WTC11 (cell line): ENCODE measurements around the gene SLC6A1. TPM values are rescaled to one million over a fixed set of nuclear protein-coding genes. Genes with fewer than 3 reads are reported as not detected.

Source experiments
- ATAC-seq: fragments of 200-7000 bp; cut with Tn5 transposase; 2 replicates; pipeline ENCODE4 v1.10.0; 2021; ENCODE audit warnings: mild to moderate bottlenecking, moderate library complexity
- CTCF ChIA-PET: fragments of 300-600 bp; sonication (Branson Sonifier 250); formaldehyde crosslinking; loops from one replicate; lab custom pipeline; 2021; ENCODE audit warnings: antibody characterized with exemption; lab: Charles Lee
- POLR2A ChIA-PET: fragments of 350-600 bp; sonication (Branson Sonifier 250); formaldehyde crosslinking; loops from one replicate; lab custom pipeline; 2021; ENCODE audit warnings: antibody characterized with exemption; lab: Charles Lee
- DNase-seq: peaks from one replicate; pipeline ENCODE4 v3.0.0; 2021; ENCODE audit warnings: low spot score
- H3K27ac Mint-ChIP-seq: 2 replicates; pipeline ENCODE4 v1.8.0; 2021; ENCODE audit warnings: mixed read lengths
- H3K27me3 Mint-ChIP-seq: 2 replicates; pipeline ENCODE4 v1.8.0; 2021; ENCODE audit warnings: low read depth, mild to moderate bottlenecking, moderate library complexity, mixed read lengths
- H3K36me3 Mint-ChIP-seq: 2 replicates; pipeline ENCODE4 v1.8.0; 2021; ENCODE audit warnings: mixed read lengths
- H3K4me1 Mint-ChIP-seq: 2 replicates; pipeline ENCODE4 v1.8.0; 2022; ENCODE audit warnings: mixed read lengths
- H3K4me3 Mint-ChIP-seq: 2 replicates; pipeline ENCODE4 v1.8.0; 2021; ENCODE audit warnings: mild to moderate bottlenecking, moderate library complexity, mixed read lengths
- H3K9me3 Mint-ChIP-seq: 2 replicates; pipeline ENCODE4 v1.8.0; 2021; ENCODE audit warnings: mixed read lengths
- CBFB ChIP-seq: sonication (generic); formaldehyde crosslinking; IDR thresholded peaks from 2 replicates; pipeline ENCODE4 v1.8.1; 2022; ENCODE audit warnings: mild to moderate bottlenecking, low read depth, missing genetic modification reagents
- ELF4 ChIP-seq: sonication (generic); formaldehyde crosslinking; IDR thresholded peaks from 2 replicates; pipeline ENCODE4 v1.8.1; 2022; ENCODE audit warnings: low read depth, mild to moderate bottlenecking, moderate library complexity, missing genetic modification reagents
- EMX1 ChIP-seq: fragments of 250-450 bp; sonication (Bioruptor Pico); IDR thresholded peaks from 2 replicates; pipeline ENCODE4 v1.8.0; 2021; ENCODE audit warnings: mild to moderate bottlenecking
- FOXK1 ChIP-seq: sonication (generic); formaldehyde crosslinking; IDR thresholded peaks from 2 replicates; pipeline ENCODE4 v1.8.0; 2022; ENCODE audit warnings: mild to moderate bottlenecking, moderate library complexity, missing genetic modification reagents
- MYBL2 ChIP-seq: sonication (generic); formaldehyde crosslinking; IDR thresholded peaks from 2 replicates; pipeline ENCODE4 v1.8.1; 2023; ENCODE audit warnings: mild to moderate bottlenecking, moderate library complexity, missing genetic modification reagents
- NFYB ChIP-seq: sonication (generic); formaldehyde crosslinking; conservative IDR thresholded peaks from 2 replicates; pipeline ENCODE4 v1.8.0; 2022; ENCODE audit warnings: low read depth, missing genetic modification reagents
- OVOL2 ChIP-seq: fragments of 250-450 bp; sonication (Bioruptor Pico); IDR thresholded peaks from 2 replicates; pipeline ENCODE4 v1.9.0; 2021; ENCODE audit warnings: mild to moderate bottlenecking, borderline replicate concordance
- PRRX2 ChIP-seq: fragments of 250-450 bp; sonication (Bioruptor Pico); IDR thresholded peaks from 2 replicates; pipeline ENCODE4 v1.8.0; 2021; ENCODE audit warnings: mild to moderate bottlenecking
- RELA ChIP-seq: sonication (generic); formaldehyde crosslinking; IDR thresholded peaks from 2 replicates; pipeline ENCODE4 v1.8.1; 2022; ENCODE audit warnings: missing genetic modification reagents, mild to moderate bottlenecking, borderline replicate concordance
- RORB ChIP-seq: fragments of 250-450 bp; sonication (Bioruptor Pico); IDR thresholded peaks from 2 replicates; pipeline ENCODE4 v1.9.0; 2021; ENCODE audit warnings: mild to moderate bottlenecking
- SMAD4 ChIP-seq: sonication (generic); formaldehyde crosslinking; IDR thresholded peaks from 2 replicates; pipeline ENCODE4 v1.8.0; 2022; ENCODE audit warnings: mild to moderate bottlenecking, missing genetic modification reagents
- TCF7 ChIP-seq: sonication (generic); formaldehyde crosslinking; IDR thresholded peaks from 2 replicates; pipeline ENCODE4 v1.8.0; 2022; ENCODE audit warnings: mild to moderate bottlenecking, low read depth, missing genetic modification reagents, moderate library complexity
- TEAD1 ChIP-seq: sonication (generic); formaldehyde crosslinking; IDR thresholded peaks from 2 replicates; pipeline ENCODE4 v1.8.0; 2022; ENCODE audit warnings: mild to moderate bottlenecking, missing genetic modification reagents
- ZBTB21 ChIP-seq: sonication (generic); formaldehyde crosslinking; IDR thresholded peaks from 2 replicates; pipeline ENCODE4 v1.8.1; 2023; ENCODE audit warnings: mild to moderate bottlenecking, missing genetic modification reagents, borderline replicate concordance
- ZNF121 ChIP-seq: sonication (generic); formaldehyde crosslinking; IDR thresholded peaks from 2 replicates; pipeline ENCODE4 v1.8.0; 2023; ENCODE audit warnings: missing genetic modification reagents
- ZNF232 ChIP-seq: sonication (generic); formaldehyde crosslinking; IDR thresholded peaks from 2 replicates; pipeline ENCODE4 v1.8.0; 2022; ENCODE audit warnings: mild to moderate bottlenecking, missing genetic modification reagents
- ZNF671 ChIP-seq: fragments of 250-450 bp; sonication (Bioruptor Pico); IDR thresholded peaks from 2 replicates; pipeline ENCODE4 v1.8.0; 2021; ENCODE audit warnings: mild to moderate bottlenecking
- total RNA-seq: library from RNA; stranded (reverse); gene quantifications from 3 replicates; pipeline ENCODE4 v1.2.3, GENCODE V29; 2021
- TF ChIP-seq, protein P1 (sequence below): sonication (generic); formaldehyde crosslinking; IDR thresholded peaks from 2 replicates; pipeline ENCODE4 v1.8.1; 2022; ENCODE audit warnings: low read depth, mild to moderate bottlenecking, moderate library complexity, missing genetic modification reagents, borderline replicate concordance
- TF ChIP-seq, protein P2 (sequence below): sonication (generic); formaldehyde crosslinking; IDR thresholded peaks from 2 replicates; pipeline ENCODE4 v1.8.0; 2022; ENCODE audit warnings: mild to moderate bottlenecking, missing genetic modification reagents
- TF ChIP-seq, protein P3 (sequence below): sonication (generic); formaldehyde crosslinking; IDR thresholded peaks from 2 replicates; pipeline ENCODE4 v1.8.1; 2023; ENCODE audit warnings: mild to moderate bottlenecking, moderate library complexity, missing genetic modification reagents
- TF ChIP-seq, protein P4 (sequence below): sonication (generic); formaldehyde crosslinking; IDR thresholded peaks from 2 replicates; pipeline ENCODE4 v1.8.1; 2023; ENCODE audit warnings: mild to moderate bottlenecking, missing genetic modification reagents
- TF ChIP-seq, protein P5 (sequence below): fragments of 200-600 bp; IDR thresholded peaks from 2 replicates; pipeline ENCODE4 v1.8.0; 2022; ENCODE audit warnings: antibody characterized with exemption
- TF ChIP-seq, protein P6 (sequence below): sonication (generic); formaldehyde crosslinking; IDR thresholded peaks from 2 replicates; pipeline ENCODE4 v1.8.1; 2022; ENCODE audit warnings: missing genetic modification reagents, borderline replicate concordance

SLC6A1 gene
- total RNA-seq, 1 experiment from 2014 or later, result 0.72 TPM

DNA sequence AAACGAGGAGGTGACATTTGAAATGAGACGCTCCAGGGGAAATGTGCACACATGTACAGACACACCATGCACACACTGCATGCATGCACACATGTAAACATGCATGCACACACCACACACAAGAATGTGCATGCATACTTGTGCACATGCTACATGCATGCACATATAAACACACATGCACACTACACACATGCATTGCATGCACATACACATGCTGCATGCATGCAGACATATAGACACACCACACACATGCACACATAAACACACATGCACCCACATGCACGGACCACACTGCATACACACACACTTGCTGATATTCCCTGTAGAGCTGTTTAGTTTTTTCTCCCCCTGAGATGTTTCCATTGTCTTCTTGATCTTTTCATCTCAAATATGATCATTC is 37.8 kb upstream of the SLC6A1 start (continued):
- TF ChIP-seq, protein P1, sequence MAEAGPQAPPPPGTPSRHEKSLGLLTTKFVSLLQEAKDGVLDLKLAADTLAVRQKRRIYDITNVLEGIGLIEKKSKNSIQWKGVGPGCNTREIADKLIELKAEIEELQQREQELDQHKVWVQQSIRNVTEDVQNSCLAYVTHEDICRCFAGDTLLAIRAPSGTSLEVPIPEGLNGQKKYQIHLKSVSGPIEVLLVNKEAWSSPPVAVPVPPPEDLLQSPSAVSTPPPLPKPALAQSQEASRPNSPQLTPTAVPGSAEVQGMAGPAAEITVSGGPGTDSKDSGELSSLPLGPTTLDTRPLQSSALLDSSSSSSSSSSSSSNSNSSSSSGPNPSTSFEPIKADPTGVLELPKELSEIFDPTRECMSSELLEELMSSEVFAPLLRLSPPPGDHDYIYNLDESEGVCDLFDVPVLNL (CRISPR knock-in tag), result no peak

DNA sequence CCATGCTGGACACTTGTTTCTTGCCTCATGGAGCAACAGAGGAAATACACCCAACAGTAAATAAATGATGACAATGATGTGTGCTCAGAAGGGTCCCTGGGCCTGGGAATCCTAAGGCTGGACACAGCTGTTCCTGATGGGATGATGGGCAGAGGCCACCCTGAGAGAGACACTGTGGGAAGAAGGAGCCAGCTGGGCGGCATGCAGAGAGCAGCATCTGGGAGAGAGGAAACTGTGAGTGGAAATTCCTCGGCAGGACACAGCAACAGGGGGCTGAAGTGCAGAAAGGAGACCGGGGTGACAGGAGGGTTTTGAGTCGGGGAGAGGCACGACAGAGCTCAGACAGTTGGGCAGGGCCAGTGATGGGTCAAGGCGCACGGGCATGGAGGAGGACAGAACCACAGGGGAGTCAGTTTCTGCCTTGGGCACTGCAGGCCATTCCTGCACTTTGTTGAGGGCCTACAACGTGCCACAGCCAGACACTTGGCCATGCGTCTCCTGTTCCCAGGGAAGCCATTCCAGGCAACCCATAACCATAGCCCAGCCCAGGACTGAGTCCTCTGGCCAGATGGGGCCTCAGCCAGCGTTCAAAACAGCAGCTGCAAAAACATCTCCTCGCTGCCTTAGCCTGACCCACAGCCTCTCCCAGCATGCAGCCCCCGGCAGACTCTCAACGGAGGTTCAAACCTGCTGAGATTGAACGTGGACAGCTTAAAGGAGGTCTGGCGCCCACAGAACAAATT is 36.7 kb upstream of the SLC6A1 start:
- TF ChIP-seq ZNF671 (no peak), RORB (no peak), ELF4 (no peak), ZBTB21 (no peak), TCF7 (CRISPR knock-in tag) (no peak), RELA (CRISPR knock-in tag) (no peak), TEAD1 (CRISPR knock-in tag) (no peak), PRRX2 (CRISPR knock-in tag) (no peak), NFYB (no peak)
- TF ChIP-seq, protein P2, sequence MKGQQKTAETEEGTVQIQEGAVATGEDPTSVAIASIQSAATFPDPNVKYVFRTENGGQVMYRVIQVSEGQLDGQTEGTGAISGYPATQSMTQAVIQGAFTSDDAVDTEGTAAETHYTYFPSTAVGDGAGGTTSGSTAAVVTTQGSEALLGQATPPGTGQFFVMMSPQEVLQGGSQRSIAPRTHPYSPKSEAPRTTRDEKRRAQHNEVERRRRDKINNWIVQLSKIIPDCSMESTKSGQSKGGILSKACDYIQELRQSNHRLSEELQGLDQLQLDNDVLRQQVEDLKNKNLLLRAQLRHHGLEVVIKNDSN, result no peak
- TF ChIP-seq, protein P3, sequence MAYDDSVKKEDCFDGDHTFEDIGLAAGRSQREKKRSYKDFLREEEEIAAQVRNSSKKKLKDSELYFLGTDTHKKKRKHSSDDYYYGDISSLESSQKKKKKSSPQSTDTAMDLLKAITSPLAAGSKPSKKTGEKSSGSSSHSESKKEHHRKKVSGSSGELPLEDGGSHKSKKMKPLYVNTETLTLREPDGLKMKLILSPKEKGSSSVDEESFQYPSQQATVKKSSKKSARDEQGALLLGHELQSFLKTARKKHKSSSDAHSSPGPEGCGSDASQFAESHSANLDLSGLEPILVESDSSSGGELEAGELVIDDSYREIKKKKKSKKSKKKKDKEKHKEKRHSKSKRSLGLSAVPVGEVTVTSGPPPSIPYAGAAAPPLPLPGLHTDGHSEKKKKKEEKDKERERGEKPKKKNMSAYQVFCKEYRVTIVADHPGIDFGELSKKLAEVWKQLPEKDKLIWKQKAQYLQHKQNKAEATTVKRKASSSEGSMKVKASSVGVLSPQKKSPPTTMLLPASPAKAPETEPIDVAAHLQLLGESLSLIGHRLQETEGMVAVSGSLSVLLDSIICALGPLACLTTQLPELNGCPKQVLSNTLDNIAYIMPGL (CRISPR knock-in tag), result no peak
- TF ChIP-seq, protein P4, sequence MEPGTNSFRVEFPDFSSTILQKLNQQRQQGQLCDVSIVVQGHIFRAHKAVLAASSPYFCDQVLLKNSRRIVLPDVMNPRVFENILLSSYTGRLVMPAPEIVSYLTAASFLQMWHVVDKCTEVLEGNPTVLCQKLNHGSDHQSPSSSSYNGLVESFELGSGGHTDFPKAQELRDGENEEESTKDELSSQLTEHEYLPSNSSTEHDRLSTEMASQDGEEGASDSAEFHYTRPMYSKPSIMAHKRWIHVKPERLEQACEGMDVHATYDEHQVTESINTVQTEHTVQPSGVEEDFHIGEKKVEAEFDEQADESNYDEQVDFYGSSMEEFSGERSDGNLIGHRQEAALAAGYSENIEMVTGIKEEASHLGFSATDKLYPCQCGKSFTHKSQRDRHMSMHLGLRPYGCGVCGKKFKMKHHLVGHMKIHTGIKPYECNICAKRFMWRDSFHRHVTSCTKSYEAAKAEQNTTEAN (CRISPR knock-in tag), result no peak
- no peak for DNase-seq
- no peak overlapping the region for H3K4me3 Mint-ChIP-seq
- ChIA-PET POLR2A (no interaction called here), CTCF (interaction anchor here (0.7 to 3.2 kb wide), 4 partner anchors 14 to 105 kb away, joined by 3 to 13 read pairs (median 7); no protein-coding TSS in a partner anchor)
- no peaks in the 10 kb centered on the region for H3K36me3 Mint-ChIP-seq
- ATAC-seq, result no peak
- H3K9me3 Mint-ChIP-seq, result no peaks in the 10 kb centered on the region
- no peak overlapping the region for H3K27ac Mint-ChIP-seq
- H3K4me1 Mint-ChIP-seq, result no peaks in the 10 kb centered on the region
- no peaks in the 10 kb centered on the region for H3K27me3 Mint-ChIP-seq

DNA sequence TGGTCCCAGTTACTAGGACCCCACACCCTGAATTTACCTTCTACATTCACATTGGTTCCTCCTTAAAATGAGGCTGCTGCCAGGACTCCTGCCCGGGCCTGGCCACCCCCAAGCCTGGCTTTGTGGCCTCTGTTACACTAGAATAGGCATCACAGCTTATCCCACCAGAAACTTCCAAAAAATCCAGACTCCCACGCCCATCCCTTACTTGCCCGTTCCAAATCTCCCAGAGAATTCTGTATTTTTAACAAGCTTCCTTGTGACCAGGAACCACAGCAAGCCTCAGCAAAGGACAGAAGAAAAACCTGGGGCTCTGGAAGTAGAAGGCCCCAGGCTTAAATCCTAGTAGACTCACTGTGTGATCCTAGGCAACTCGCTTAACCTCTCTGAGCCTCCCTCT is 36.0 kb upstream of the SLC6A1 start:
- H3K4me1 Mint-ChIP-seq, result no peaks in the 10 kb centered on the region
- no peaks in the 10 kb centered on the region for H3K36me3 Mint-ChIP-seq
- no peak overlapping the region for H3K4me3 Mint-ChIP-seq
- DNase-seq, result no peak
- no peaks in the 10 kb centered on the region for H3K27me3 Mint-ChIP-seq
- ATAC-seq, result no peak
- no peak overlapping the region for H3K27ac Mint-ChIP-seq
- ChIA-PET CTCF (interaction anchor here (0.7 to 2.2 kb wide), 3 partner anchors 14 to 104 kb away, joined by 3 to 9 read pairs (median 5); no protein-coding TSS in a partner anchor), POLR2A (no interaction called here)
- H3K9me3 Mint-ChIP-seq, result no peaks in the 10 kb centered on the region
- TF ChIP-seq SMAD4, result no peak
- TF ChIP-seq, protein P3 (CRISPR knock-in tag), result no peak
- TF ChIP-seq ZNF121 (CRISPR knock-in tag), result no peak
- no peak for TF ChIP-seq EMX1 (CRISPR knock-in tag)
- TF ChIP-seq OVOL2 (CRISPR knock-in tag), result no peak
- no peak for TF ChIP-seq CBFB
- TF ChIP-seq ZNF232 (CRISPR knock-in tag), result no peak
- no peak for TF ChIP-seq MYBL2
- TF ChIP-seq FOXK1, result no peak
- TF ChIP-seq, protein P5, sequence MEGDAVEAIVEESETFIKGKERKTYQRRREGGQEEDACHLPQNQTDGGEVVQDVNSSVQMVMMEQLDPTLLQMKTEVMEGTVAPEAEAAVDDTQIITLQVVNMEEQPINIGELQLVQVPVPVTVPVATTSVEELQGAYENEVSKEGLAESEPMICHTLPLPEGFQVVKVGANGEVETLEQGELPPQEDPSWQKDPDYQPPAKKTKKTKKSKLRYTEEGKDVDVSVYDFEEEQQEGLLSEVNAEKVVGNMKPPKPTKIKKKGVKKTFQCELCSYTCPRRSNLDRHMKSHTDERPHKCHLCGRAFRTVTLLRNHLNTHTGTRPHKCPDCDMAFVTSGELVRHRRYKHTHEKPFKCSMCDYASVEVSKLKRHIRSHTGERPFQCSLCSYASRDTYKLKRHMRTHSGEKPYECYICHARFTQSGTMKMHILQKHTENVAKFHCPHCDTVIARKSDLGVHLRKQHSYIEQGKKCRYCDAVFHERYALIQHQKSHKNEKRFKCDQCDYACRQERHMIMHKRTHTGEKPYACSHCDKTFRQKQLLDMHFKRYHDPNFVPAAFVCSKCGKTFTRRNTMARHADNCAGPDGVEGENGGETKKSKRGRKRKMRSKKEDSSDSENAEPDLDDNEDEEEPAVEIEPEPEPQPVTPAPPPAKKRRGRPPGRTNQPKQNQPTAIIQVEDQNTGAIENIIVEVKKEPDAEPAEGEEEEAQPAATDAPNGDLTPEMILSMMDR, result no peak
- TF ChIP-seq, protein P6, sequence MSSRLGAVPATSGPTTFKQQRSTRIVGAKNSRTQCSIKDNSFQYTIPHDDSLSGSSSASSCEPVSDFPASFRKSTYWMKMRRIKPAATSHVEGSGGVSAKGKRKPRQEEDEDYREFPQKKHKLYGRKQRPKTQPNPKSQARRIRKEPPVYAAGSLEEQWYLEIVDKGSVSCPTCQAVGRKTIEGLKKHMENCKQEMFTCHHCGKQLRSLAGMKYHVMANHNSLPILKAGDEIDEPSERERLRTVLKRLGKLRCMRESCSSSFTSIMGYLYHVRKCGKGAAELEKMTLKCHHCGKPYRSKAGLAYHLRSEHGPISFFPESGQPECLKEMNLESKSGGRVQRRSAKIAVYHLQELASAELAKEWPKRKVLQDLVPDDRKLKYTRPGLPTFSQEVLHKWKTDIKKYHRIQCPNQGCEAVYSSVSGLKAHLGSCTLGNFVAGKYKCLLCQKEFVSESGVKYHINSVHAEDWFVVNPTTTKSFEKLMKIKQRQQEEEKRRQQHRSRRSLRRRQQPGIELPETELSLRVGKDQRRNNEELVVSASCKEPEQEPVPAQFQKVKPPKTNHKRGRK (CRISPR knock-in tag), result no peak
